ENCODE results near the gene TALDO1. TPM values are rescaled to one million over a fixed set of nuclear protein-coding genes. Genes with fewer than 3 reads are reported as not detected.

TALDO1 gene
- total RNA-seq, 1 donor from 2014 or later = 182 TPM

- Mint-ChIP-seq H3K36me3 (ENCODE audit: unreplicated experiment) (no peaks in the 10 kb centered on the region), H3K4me1 (ENCODE audit: low read depth, unreplicated experiment) (no peaks in the 10 kb centered on the region), H3K9me3 (ENCODE audit: unreplicated experiment) (no peaks in the 10 kb centered on the region), H3K27me3 (ENCODE audit: unreplicated experiment) (peaks cover 12% of the 10 kb centered on the region), H3K27ac (ENCODE audit: unreplicated experiment) (no peak overlapping the region), H3K4me3 (ENCODE audit: unreplicated experiment) (no peak overlapping the region)
- TF ChIP-seq, protein P1, sequence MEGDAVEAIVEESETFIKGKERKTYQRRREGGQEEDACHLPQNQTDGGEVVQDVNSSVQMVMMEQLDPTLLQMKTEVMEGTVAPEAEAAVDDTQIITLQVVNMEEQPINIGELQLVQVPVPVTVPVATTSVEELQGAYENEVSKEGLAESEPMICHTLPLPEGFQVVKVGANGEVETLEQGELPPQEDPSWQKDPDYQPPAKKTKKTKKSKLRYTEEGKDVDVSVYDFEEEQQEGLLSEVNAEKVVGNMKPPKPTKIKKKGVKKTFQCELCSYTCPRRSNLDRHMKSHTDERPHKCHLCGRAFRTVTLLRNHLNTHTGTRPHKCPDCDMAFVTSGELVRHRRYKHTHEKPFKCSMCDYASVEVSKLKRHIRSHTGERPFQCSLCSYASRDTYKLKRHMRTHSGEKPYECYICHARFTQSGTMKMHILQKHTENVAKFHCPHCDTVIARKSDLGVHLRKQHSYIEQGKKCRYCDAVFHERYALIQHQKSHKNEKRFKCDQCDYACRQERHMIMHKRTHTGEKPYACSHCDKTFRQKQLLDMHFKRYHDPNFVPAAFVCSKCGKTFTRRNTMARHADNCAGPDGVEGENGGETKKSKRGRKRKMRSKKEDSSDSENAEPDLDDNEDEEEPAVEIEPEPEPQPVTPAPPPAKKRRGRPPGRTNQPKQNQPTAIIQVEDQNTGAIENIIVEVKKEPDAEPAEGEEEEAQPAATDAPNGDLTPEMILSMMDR (IDR thresholded peaks at IDR 0.05; ENCODE audit: partially characterized antibody, unreplicated experiment) = no peak
- no peak for DNase-seq
Measured at GRCh38 chr11:721247-721740, 26.0 kb upstream of the TALDO1 start.

DNA sequence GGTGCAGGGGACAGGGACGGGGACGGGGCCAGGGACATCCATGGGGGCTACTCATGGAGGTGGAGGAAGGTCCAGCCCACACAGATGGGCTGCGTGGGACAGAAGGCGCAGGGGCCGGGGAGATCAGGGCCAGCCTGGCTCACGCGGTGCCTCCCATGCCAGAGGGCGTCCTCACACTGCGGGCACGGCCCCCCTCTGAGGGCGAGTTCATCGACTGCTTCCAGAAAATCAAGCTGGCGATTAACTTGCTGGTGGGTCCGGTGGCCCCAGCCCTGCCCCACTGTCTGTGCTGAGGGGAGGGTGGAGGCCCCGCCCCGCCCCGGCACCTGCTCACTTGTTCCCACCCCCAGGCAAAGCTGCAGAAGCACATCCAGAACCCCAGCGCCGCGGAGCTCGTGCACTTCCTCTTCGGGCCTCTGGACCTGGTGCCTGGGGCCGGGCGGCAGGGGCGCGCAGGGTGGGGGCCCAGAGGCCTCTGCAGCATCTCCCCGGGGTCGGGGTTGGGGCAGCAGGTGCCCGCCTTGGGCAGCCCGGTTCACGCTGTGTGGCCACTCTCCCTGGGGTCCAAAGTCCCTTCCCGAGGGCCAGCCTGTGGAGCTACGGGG, 25.4 kb upstream of the TALDO1 start:
- peaks cover 12% of the 10 kb centered on the region for H3K27me3 Mint-ChIP-seq (ENCODE audit: unreplicated experiment)
- no peak for DNase-seq
- TF ChIP-seq, protein P1 (IDR thresholded peaks at IDR 0.05; ENCODE audit: partially characterized antibody, unreplicated experiment) = no peak

DNA sequence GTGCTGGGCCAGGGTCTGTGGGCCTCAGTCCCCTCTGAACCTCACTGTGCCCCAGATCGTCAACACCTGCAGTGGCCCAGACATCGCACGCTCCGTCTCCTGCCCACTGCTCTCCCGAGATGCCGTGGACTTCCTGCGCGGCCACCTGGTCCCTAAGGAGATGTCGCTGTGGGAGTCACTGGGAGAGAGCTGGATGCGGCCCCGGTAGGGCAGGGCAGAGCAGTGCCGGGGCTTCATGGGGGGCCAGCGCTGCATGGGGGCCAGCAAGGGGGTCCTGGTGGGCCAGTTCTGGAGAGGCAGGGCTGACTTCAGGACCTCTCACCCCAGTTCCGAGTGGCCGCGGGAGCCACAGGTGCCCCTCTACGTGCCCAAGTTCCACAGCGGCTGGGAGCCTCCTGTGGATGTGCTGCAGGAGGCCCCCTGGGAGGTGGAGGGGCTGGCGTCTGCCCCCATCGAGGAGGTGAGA, 24.9 kb upstream of the TALDO1 start:
- no peak for DNase-seq
- Mint-ChIP-seq H3K4me3 (ENCODE audit: unreplicated experiment) (no peak overlapping the region), H3K4me1 (ENCODE audit: low read depth, unreplicated experiment) (no peaks in the 10 kb centered on the region), H3K9me3 (ENCODE audit: unreplicated experiment) (peaks cover 3% of the 10 kb centered on the region), H3K36me3 (ENCODE audit: unreplicated experiment) (no peaks in the 10 kb centered on the region), H3K27ac (ENCODE audit: unreplicated experiment) (no peak overlapping the region), H3K27me3 (ENCODE audit: unreplicated experiment) (peaks cover 12% of the 10 kb centered on the region)
- TF ChIP-seq, protein P1 (IDR thresholded peaks at IDR 0.05; ENCODE audit: partially characterized antibody, unreplicated experiment) = no peak

More for the DNA sequence above, 25.4 kb upstream of the TALDO1 start:
- Mint-ChIP-seq H3K36me3 (ENCODE audit: unreplicated experiment) (no peaks in the 10 kb centered on the region), H3K4me1 (ENCODE audit: low read depth, unreplicated experiment) (no peaks in the 10 kb centered on the region), H3K27ac (ENCODE audit: unreplicated experiment) (no peak overlapping the region), H3K4me3 (ENCODE audit: unreplicated experiment) (no peak overlapping the region), H3K9me3 (ENCODE audit: unreplicated experiment) (peaks cover 2% of the 10 kb centered on the region)

- no peaks in the 10 kb centered on the region for H3K4me1 Mint-ChIP-seq (ENCODE audit: low read depth, unreplicated experiment)
- H3K27ac Mint-ChIP-seq (ENCODE audit: unreplicated experiment) = no peak overlapping the region
- H3K36me3 Mint-ChIP-seq (ENCODE audit: unreplicated experiment) = no peaks in the 10 kb centered on the region
- H3K27me3 Mint-ChIP-seq (ENCODE audit: unreplicated experiment) = peaks cover 12% of the 10 kb centered on the region
- DNase-seq = no peak
- TF ChIP-seq, protein P1 (IDR thresholded peaks at IDR 0.05; ENCODE audit: partially characterized antibody, unreplicated experiment) = peak; percentile 71
- peaks cover 3% of the 10 kb centered on the region for H3K9me3 Mint-ChIP-seq (ENCODE audit: unreplicated experiment)
- no peak overlapping the region for H3K4me3 Mint-ChIP-seq (ENCODE audit: unreplicated experiment)
Measured at GRCh38 chr11:723120-723883, 24.0 kb upstream of the TALDO1 start.

All from glutamatergic neuron (in vitro differentiated cells).